Fibroblast of the conjunctiva (primary cell): ENCODE results near the gene REV1.
"Not testable (repeated sequence)": the region's sequence is repeated elsewhere in the genome, so short reads cannot be mapped to it uniquely, and the experiment has no call there.

Experiments used
- DNase-seq: peaks from one replicate; pipeline ENCODE4 v3.0.0-alpha.2; 2010; ENCODE audit warnings: low read depth

REV1 gene

GRCh38 chr2:99489761-99490622 lies at the start of gene REV1:
REV1 (minus strand) TSS chr2:99490017; CDS start chr2:99464975, 25,042 bp downstream.
- peak; percentile 91 for DNase-seq

GRCh38 chr2:99537910-99538485 lies 48.2 kb upstream of the REV1 start:
- DNase-seq, result no peak

- DNase-seq, result no peak
Observed at GRCh38 chr2:99524056-99524455, 34.2 kb upstream of the REV1 start.

GRCh38 chr2:99522157-99522556 lies 32.3 kb upstream of the REV1 start:
- DNase-seq, result no peak

GRCh38 chr2:99520813-99521212 lies 31.0 kb upstream of the REV1 start:
- no peak for DNase-seq

GRCh38 chr2:99520195-99520594 lies 30.4 kb upstream of the REV1 start:
- no peak for DNase-seq

- no peak for DNase-seq
Observed at GRCh38 chr2:99514357-99514756, 24.5 kb upstream of the REV1 start.

GRCh38 chr2:99512181-99512591 lies 22.4 kb upstream of the REV1 start:
- DNase-seq, result no peak

- no peak for DNase-seq
Observed at GRCh38 chr2:99509387-99509786, 19.6 kb upstream of the REV1 start.

GRCh38 chr2:99507937-99508818 lies 18.4 kb upstream of the REV1 start:
- DNase-seq, result no peak

- DNase-seq, result no peak
Observed at GRCh38 chr2:99504844-99505584, 15.2 kb upstream of the REV1 start.

GRCh38 chr2:99503662-99504416 lies 14.0 kb upstream of the REV1 start:
- DNase-seq, result not testable (repeated sequence)

GRCh38 chr2:99496021-99496420 lies 6.2 kb upstream of the REV1 start:
- DNase-seq, result no peak

- no peak for DNase-seq
Observed at GRCh38 chr2:99495115-99495860, 5.5 kb upstream of the REV1 start.

- DNase-seq, result no peak
Observed at GRCh38 chr2:99492721-99493120, 2.9 kb upstream of the REV1 start.

- no peak for DNase-seq
Observed at GRCh38 chr2:99490623-99491461, 1.0 kb upstream of the REV1 start.

- no peak for DNase-seq
Observed at GRCh38 chr2:99489063-99489760, 605 bp downstream of the REV1 start.

- no peak for DNase-seq
Observed at GRCh38 chr2:99488539-99489062, 1.2 kb downstream of the REV1 start.

GRCh38 chr2:99487906-99488305 lies 1.9 kb downstream of the REV1 start:
- DNase-seq, result no peak
